T follicular helper cell (primary cell): ENCODE data around the gene PPM1G.
"Not testable (repeated sequence)": the region's sequence is repeated elsewhere in the genome, so short reads cannot be mapped to it uniquely, and the experiment has no call there.

Source experiments
- DNase-seq: peaks from one replicate; pipeline ENCODE4 v3.0.0-alpha.2; 2020; ENCODE audit warnings: low read depth

PPM1G gene

DNA sequence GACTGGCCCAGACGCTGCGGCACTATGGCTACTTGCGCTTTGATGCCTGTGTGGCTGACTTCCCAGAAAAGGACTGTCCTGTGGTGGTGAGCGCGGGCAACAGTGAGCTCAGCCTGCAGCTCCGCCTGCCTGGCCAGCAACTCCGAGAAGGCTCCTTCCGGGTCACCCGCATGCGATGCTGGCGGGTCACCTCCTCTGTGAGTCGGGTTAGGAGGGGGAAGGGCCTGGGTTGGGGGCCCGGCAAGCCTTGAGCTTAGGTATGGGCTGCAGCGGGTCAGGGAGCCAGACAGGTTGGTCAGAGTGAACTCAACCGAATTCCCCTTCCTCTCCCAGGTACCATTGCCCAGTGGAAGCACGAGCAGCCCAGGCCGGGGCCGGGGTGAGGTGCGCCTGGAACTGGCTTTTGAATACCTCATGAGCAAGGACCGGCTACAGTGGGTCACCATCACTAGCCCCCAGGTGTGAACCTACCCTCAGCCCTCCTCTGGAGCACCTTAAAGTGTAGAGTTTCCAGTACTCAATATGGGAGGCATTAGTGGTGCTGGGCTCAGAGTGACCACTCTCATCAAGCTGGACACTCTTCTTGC, 33.8 kb downstream of the PPM1G start:
- no peak for DNase-seq

DNA sequence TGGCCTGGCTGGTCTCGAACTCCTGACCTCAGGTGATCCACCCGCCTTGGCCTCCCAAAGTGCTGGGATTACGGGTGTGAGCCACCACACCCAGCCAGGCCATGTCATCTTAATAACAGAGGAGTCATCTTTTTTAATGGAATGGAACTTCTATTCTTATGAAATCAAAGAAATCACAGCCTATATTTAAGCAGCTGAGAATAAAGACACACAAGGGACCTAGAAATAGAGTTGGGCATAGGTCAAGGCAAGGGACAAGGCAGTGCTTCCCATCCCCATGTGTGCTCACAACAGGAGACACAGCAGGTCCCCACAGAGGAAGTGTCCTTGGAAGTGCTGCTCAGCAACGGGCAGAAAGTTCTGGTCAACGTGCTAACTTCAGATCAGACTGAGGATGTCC, 35.8 kb downstream of the PPM1G start:
- DNase-seq: no peak

DNA sequence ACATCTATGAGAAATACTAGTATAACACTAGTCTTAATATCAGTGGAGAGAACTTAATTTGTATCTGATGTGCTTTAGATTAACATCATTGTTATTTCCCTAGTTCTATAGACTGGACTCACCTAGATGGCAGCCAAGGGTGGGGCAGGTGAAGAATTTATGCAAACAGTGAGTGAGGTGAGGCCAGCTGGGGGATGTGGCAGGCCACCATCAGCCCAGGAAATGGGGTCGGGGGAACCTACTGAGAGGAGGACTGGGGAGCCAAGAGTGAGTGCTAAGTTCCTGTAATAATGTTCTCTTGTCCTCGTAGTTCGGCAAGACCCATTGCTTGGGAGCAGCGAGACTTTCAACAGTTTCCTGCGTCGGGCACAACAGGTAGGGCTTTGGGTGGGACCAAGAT, 36.5 kb downstream of the PPM1G start:
- no peak for DNase-seq

DNA sequence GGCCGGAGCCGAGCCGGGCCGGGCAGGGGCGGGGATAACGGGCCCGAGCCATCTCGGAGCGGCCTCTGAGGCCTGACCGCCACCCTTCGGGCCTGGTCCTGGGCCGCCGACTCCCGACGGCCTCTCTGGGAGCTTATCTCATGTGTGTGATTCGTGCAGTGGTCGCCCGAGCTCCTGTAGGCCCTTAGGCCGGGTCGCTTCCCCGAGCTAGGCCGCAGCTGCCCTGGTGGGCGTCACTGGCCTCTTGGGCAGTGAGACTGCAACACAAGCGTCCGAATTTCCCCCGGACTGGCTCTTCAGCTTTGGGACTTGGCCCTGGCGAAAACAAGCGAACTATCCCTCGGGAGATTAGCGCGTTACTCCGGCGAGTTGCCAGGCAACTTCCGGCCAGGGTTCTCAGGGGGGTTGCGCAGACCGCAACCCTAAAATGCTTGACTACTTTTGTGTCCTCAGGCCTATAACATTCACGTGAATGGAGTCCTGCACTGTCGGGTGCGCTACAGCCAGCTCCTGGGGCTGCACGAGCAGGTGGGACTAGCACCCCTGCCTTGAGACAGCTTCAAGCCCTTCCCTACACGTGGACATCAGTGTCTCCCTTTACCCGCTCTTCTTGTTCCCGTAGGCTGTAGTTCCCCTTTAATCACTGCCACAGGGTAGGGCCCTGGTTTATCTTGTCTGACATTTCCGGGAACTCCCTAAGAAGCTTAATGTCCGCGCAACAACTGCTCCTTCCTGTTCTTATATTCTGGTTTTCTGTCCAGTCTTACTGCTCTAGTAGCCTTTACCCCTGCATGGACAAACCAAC, 38.4 kb downstream of the PPM1G start:
- no peak for DNase-seq

DNA sequence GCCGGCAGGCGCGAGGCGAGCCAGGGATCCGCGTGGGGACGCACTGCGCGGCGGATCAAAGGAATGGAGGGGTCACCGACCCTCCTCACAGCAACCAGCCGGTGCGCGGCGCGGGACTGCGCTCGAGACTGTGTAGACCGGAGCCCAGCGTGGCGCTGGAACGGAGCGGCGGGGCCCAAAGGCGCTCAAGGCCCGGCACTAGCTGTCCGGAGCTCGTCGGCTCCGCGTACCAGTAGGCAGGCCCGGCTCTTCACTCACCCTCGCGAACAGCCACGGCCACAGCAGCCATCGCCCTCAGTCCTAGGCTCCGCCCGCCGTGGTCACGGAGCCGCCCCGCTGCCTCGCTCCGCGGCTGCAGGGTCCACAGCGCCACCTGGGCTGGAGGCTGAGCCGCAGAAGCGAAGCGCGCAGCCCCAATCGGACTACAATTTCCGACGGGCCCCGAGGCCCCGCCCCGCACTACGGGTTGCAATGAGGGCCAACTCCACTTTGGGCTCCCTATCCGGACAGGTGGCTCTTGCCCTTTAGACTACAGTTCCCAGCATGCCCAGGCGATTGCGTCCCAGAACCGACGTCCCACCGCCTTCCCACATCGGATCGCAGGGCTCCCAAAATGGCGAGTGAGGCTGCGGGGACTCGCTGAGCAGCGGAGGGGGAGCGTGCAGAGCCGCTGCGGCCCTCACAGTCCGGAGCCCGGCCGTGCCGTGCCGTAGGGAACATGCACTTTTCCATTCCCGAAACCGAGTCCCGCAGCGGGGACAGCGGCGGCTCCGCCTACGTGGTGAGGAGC, 39.2 kb downstream of the PPM1G start, which contains the start of the genes EIF2B4 and SNX17:
TSS of gene EIF2B4 (minus strand) at position 313 of the 790 bp plus-strand sequence. CDS start at position 289, 24 bp downstream.
TSS of gene SNX17 (plus strand) at position 591 of the 790 bp plus-strand sequence. CDS start at position 719, 128 bp downstream.
- peak; percentile 99 for DNase-seq

DNA sequence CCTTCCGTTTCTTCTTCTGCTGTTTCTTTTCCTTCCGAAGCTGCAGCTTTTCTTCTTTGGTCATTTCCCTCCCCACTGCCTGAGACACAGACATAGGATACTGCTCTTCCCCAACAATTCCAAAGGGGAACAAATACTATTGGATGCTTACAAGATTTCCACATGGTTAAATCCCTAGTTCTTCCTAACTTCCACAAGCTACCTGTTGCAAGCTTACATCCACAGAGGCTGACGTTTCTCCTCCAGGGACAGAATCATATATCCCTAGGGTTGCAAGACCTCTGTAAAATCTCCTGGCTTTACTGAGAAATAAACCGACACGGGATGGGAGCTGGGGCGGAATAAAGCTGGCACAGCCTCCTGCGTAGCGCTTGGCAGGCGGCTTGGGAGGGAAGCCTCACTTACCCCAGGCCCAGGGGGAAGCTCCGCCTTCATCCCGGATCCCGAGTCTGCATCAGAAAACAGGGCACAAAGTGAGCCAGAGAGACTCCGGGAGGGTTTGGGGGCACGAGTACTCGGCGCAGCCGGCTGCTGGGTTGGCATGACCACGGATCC, 39.8 kb downstream of the PPM1G start:
- no peak for DNase-seq

DNA sequence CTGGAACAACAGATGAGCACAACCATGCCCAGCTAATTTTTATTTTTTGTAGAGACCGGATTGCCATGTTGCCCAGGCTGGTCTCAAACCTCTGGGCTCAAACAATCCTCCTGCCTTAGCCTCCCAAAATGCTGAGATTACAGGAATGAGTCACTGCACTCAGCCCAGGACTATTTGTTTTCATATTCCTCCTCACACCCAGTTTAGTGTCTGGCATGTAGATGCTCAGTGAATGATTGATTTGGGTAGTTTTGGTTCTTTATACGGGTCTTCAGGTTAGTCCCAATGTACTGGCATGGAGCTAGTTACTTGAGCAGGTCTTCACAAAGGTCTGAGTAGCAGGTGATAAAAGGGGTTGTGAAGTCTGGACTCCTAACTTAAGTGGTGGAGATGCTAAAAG, 45.5 kb downstream of the PPM1G start:
- no peak for DNase-seq

DNA sequence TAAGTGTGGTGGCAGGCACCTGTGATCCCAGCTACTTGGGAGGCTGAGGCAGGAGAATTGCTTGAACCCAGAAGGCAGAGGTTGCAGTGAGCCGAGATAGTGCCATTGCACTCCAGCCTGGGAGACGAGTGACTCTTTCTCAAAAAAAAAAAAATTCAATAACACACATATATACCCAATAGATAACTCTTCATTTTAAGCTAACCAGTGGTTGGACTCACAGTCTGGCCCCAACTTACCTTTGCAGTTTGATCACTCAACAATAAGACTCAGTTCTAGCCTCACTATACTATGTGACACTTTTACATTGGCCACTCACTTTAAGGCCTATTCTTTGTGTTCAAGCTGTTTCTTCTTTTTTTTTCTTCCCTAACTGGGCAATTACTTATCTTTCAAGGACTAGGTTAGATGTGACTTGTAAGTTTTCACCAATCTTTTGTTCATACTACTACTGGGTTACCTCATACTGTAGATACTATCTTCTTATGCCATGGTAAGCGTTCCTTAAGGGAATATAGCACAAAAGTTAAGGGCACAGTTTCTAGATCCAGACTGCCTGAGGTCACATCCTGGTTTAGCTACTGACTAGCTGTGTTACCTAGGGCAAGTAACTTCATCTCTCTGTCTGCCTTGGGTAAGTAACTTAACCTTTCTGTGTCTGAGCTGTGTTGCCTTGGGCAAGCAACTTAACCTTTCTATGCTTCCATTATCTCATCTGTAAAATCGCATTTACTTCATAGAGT, 46.5 kb downstream of the PPM1G start:
- no peak for DNase-seq

DNA sequence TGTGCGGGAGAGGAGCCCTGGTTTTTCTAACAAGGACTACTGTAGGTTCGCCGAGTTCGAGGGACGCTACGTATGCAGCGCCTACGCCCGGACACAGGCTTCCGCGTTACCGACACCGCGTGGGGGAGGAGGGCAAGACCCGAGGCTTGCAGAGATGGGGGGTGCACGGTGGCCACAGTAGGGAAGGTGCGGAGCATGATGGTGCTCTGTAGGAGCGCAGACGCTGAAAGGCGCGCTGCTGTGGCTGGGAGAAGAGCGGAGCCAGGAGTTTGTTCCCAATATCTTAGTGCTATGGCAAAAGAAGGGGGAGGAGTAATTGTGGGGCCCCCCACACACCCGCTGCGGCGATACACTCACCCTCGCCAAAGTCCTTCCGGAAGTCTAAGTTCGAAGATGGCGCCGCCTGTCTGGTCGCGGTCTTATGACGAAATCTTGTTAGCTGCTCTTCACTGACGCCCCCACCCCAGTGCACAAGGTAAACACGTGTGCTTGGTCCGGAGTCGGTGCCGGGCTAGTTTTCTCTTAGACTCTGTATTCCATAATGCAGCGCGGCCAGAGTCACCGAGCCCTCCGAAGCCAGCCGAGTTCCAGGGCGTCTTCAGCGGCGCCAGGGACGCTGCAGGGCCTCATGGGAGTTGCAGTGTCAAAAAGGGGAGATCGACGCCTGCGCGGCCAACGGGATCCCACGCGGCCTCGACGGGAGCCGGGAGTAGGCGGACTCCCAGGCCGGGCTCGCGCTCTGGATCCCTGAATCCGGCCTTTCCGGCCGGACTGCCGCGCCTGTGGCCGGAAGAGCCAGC, 52.8 kb downstream of the PPM1G start, which contains the start of gene GTF3C2:
TSS of gene GTF3C2 (minus strand) at position 383 of the 800 bp plus-strand sequence. CDS start 13,210 bp downstream, outside the sequence.
- peak; percentile 88 for DNase-seq

DNA sequence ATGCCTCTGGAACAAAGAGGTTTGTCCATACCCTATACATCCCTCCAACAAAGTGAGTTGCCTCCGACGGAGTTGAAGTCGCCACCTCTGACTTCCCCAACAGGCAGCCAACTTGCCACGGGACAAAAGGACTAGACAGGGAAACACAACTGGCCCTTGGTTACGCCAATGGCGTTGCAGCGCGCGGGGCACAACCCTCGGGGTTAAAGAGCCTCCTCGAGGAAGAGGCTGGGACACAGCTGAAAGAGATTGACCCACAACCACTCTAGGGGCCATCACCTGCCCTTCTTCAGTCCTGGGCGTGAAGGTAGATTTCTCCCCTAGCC, 53.4 kb downstream of the PPM1G start:
- DNase-seq: peak; percentile 15

DNA sequence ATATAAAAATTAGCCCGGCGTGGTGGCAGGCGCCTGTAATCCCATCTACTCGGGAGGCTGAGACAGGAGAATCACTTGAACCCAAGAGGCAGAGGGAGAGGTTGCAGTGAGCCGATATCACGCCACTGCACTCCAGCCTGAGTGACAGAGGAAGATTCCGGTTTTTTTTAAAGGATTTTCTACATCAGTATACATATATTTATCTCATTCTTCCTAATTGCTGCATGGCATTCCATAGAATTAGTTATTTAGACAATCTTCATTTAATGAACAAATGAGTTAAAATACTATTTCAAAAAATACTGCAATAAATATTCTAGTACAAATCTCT, 54.8 kb downstream of the PPM1G start:
- no peak for DNase-seq

DNA sequence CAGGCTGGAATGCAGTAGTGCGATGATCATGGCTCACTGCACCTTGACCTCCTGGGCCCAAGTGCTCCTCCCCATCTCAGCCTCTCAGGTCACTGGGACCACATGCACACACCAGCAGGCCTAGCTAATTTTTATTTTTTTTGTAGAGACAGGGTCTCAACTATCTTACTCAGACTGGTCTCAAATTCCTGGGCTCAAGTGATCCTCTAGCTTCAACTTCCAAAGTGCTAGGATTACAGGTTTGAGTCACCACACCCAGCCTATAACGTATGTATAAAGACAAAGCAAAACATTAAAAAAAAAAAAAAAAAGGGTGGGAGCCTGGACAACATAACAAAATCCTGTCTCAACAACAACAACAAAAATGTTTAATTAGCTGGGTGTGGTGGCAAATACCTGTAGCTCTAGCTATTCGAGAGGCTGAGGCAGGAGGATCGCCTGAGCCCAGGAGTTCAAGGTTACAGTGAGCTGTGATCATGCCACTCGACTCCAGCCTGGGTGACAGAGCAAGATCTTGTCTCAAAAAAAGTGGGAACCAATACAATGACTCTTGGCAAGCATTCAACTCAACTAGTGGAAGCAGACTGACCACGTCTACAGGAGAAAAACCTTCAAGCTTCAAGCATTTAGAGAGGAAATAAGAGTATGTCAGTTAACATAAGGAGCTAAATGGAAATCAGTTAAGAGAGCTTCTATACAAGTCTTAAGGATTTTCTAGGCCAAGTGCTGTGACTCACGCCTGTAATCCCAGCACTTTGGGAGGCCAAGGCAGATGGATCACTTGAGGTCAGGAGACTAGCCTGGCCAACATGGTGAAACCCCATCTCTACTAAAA, 55.4 kb downstream of the PPM1G start:
- no peak for DNase-seq

DNA sequence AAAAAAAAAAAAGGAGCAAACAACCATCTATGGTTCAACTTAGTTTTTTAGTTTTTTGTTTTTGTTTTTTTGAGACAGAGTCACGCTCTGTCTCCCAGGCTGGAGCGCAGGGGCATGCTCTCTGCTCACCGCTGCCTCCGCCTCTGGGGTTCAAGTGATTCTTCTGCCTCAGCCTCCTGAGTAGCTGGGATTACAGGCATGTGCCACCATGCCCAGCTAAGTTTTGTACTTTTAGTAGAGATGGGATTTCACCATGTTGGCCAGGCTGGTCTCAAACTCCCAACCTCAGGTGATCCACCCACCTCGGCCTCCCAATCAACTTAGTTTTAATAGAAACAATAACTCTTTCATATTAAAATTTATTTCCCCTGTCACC, 56.0 kb downstream of the PPM1G start:
- DNase-seq: not testable (repeated sequence)

DNA sequence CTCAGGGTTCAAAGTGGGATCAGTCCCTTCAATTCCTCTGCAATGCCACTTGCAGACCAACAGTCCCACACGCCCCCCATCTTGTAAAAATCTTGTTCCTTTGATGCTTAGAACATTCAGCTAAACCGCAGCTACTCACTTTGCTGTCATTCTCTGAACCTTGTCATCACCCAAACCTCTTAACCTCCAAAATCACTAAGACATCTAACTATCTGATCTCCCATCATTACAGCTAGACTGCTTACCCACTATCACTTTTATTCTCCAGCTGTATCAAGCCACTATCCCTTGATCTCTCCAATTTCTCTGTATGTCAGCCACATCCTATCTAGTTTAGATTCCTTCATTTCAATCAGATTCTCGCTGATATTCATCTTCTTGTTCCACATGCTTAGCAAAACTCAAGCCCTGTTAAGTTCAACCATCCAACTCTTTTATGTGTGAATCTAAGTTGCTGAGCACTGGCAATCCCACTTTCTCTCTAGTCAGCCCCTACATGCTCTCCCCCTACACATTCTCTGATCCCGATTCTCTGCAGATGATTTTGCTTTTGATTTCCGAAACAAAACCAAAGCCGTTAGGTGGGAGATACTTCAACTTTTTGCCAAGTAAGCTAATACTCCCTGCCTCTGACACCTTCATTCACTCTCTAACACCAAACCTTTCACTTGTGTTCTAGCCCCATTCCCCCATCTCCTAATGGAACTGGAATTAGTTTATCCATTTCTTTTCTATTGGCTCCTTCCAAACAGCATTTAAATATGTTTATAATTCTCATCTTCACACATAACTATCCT, 57.4 kb downstream of the PPM1G start:
- no peak for DNase-seq

DNA sequence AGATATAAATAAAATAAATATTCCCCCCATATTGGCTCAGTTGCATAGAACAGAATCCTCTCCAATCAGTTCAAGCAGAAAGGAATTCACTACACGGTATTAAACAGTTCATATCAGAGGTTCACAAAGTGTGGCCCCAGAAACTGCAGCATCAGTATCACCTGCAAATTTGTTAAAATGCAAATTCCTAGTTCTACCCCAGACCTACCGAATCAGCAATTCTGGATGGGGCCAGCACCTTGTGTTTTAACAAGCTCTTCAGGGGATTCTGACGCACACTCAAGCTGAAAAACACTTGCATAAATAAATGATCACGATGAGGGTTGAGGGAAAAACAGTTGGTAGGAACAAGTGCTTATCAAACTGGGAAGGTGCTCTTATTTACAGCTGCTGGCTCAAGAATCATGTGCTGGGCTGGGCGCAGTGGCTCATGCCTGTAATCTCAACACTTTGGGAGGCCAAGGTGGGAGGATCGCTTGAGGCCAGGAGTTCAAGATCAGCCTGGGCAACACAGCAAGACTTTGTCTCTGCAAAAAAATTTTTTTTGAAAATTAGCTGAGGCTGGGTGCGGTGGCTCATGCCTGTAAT, 59.2 kb downstream of the PPM1G start:
- no peak for DNase-seq

DNA sequence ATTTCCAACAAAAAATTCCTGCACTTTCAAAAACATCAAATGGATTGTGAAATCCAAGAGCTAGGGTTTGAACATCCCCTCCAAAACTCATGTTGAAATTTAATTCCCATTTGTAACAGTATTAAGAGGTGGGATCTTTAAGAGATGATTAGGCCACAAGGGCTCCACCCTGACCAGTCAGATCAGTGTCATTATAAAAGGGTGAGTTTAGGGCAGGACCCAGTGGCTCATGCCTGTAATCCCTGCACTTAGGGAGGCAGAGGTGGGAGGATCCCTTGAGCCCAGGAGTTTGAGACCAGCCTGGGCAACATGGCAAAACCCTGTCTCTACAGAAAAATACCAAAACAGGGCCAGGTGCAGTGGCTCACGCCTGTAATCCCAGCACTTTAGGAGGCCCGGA, 61.8 kb downstream of the PPM1G start:
- DNase-seq: no peak

DNA sequence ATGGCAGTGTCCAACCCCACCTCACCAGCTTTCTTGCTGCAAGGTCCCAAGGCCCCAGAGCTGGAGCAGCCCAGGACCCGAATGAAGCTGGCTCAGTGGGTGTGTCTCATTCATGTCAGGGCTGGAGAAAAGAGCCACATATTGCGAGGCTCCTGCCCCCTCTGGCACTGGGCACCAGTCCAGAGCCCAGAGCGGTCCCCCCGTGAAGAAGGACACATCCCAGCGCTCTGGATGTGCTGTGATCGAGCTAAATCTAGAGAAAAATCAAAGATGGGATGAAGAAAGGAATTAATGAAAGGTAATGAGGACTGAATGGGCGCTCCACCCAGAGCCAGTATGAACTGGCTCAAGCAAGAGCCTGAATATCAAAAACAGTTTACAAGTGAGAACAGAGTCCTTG, 73.2 kb downstream of the PPM1G start:
- DNase-seq: no peak

DNA sequence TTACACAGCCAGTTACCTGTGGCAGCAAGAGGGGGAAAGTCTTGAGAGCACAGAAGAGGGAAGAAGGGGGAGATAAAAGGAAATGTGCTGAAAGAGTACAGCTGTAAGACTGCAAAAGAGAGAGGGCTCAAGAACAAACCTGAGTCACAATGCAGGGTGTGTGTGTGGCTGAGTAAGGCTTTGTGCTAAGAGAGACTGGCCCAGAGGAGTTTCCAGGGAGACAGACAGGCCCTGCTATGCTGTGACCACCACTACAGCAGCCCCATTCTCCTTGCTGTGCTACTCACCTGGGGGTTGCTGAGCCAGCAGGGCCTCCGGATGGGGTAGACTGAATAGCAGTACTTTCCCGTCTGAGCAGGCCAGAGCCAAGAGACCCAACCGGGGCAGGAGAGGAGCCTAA, 74.1 kb downstream of the PPM1G start:
- no peak for DNase-seq
